ENCODE data around the gene EPB41L1. TPM values are rescaled to one million over a fixed set of nuclear protein-coding genes. Genes with fewer than 3 reads are reported as not detected.

EPB41L1 gene
- polyA plus RNA-seq, 3 donors, result 0.05 TPM; not detected in 2

DNA sequence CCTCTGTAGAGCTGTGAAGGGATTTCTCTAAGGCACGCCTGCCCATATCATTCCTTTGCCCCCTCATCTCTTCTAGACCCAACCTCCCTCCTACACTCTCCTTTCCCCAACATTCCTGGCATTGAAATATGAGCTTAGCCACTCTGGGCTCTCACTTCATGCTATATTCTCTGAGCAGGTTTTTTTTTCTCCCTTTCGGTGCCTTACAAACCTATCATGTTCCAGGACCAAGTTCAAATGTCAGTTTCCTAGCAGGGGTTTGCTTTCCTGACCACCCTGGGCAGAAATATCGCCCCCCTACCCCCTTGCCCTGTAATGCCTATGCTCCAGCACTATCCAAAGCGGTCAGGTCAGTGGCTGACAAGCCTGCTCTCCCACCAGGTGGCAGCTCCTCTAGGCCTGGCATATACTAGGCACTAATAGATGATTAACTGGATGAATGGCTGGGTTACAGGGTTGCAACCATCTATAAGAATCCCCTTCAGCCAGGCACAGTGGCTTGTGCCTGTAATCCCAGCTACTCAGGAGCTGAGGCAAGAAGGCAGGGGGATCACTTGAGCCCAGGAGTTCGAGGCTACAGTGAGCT lies 56.0 kb downstream of the EPB41L1 start:
- Mint-ChIP-seq H3K4me1 (no peaks in the 10 kb centered on the region), H3K27me3 (ENCODE audit: low read depth in 3 of 3) (peaks cover 2 to 6% (median 3%) of the 10 kb centered on the region in 3 donors), H3K9me3 (no peaks in the 10 kb centered on the region), H3K27ac (no peak overlapping the region), H3K4me3 (no peak overlapping the region), H3K36me3 (no peaks in the 10 kb centered on the region)
- WGBS (ENCODE audit: insufficient coverage), result 85% methylated on average over 4 of the region's 5 CpGs
- H3K9me3 ChIP-seq (replicated peaks in 1 of 2; ENCODE audit: control insufficient read depth in 1 of 2, insufficient read depth in 1 of 2, low read length in 2 of 2), result no peaks in the 10 kb centered on the region
- TF ChIP-seq, protein P1, sequence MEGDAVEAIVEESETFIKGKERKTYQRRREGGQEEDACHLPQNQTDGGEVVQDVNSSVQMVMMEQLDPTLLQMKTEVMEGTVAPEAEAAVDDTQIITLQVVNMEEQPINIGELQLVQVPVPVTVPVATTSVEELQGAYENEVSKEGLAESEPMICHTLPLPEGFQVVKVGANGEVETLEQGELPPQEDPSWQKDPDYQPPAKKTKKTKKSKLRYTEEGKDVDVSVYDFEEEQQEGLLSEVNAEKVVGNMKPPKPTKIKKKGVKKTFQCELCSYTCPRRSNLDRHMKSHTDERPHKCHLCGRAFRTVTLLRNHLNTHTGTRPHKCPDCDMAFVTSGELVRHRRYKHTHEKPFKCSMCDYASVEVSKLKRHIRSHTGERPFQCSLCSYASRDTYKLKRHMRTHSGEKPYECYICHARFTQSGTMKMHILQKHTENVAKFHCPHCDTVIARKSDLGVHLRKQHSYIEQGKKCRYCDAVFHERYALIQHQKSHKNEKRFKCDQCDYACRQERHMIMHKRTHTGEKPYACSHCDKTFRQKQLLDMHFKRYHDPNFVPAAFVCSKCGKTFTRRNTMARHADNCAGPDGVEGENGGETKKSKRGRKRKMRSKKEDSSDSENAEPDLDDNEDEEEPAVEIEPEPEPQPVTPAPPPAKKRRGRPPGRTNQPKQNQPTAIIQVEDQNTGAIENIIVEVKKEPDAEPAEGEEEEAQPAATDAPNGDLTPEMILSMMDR (IDR thresholded peaks at IDR 0.05), result no peak
- H3K4me3 ChIP-seq (replicated peaks in 1 of 3; ENCODE audit: low read depth in 2 of 3, low read length in 3 of 3), result no peak overlapping the region
- no peak overlapping the region for H2AFZ ChIP-seq (ENCODE audit: insufficient read depth, low read depth, low read length, poor library complexity, severe bottlenecking)
- H3K4me2 ChIP-seq (replicated peaks; ENCODE audit: extremely low read depth, low read length, poor library complexity, severe bottlenecking), result no peak overlapping the region
- no peaks in the 10 kb centered on the region for H3K4me1 ChIP-seq (ENCODE audit: control insufficient read depth in 1 of 2, insufficient read depth in 2 of 2, low read length in 2 of 2)
- no peak for DNase-seq
- no peak overlapping the region for H3K27ac ChIP-seq (ENCODE audit: low read depth in 1 of 2, low read length in 2 of 2)
- no peaks in the 10 kb centered on the region for H3K27me3 ChIP-seq (ENCODE audit: control insufficient read depth in 2 of 2, insufficient read depth in 2 of 2, low read length in 2 of 2)
- H3K79me2 ChIP-seq (ENCODE audit: insufficient read depth, low read length), result no peaks in the 10 kb centered on the region
- intact Hi-C loops (cut with micrococcal nuclease), result loop anchor here in 1 of 2 donors (5.0 kb wide), 1 partner anchor 227 kb away; no protein-coding TSS in a partner anchor
- no peak overlapping the region for H3K9ac ChIP-seq (ENCODE audit: insufficient read depth, low read length, poor library complexity, severe bottlenecking)
- no peaks in the 10 kb centered on the region for H4K20me1 ChIP-seq (ENCODE audit: insufficient read depth, low read length)
- no peaks in the 10 kb centered on the region for H3K36me3 ChIP-seq (replicated peaks in 1 of 2; ENCODE audit: control insufficient read depth in 1 of 2, insufficient read depth in 2 of 2, low read length in 2 of 2)

DNA sequence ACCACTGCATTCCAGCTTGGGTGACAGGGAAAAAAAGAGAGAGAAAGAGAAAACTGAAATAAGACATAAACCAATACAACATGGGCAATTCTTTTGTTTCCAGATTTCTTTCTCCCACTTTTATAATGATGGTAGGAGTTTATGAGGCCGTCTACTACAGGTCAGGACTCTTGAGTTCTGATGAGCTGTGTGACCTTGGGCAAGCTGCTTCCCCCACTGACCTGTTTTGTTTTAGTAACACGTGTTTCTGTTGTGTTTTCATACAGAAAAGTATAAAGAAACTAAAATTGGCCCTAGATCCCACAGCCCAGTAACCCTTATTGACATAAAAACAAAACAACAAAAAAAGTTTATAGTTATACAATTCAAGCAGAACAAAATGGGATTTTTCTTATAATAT lies 58.8 kb downstream of the EPB41L1 start:
- no peak overlapping the region for H3K4me3 Mint-ChIP-seq
- peaks cover under 1% of the 10 kb centered on the region for H3K4me1 Mint-ChIP-seq
- H3K27me3 ChIP-seq (ENCODE audit: control insufficient read depth in 2 of 2, insufficient read depth in 2 of 2, low read length in 2 of 2), result no peaks in the 10 kb centered on the region
- H3K4me2 ChIP-seq (replicated peaks; ENCODE audit: extremely low read depth, low read length, poor library complexity, severe bottlenecking), result no peak overlapping the region
- no peaks in the 10 kb centered on the region for H3K36me3 ChIP-seq (replicated peaks in 1 of 2; ENCODE audit: control insufficient read depth in 1 of 2, insufficient read depth in 2 of 2, low read length in 2 of 2)
- H3K27ac ChIP-seq (ENCODE audit: low read depth in 1 of 2, low read length in 2 of 2), result no peak overlapping the region
- no peaks in the 10 kb centered on the region for H3K4me1 ChIP-seq (ENCODE audit: control insufficient read depth in 1 of 2, insufficient read depth in 2 of 2, low read length in 2 of 2)
- TF ChIP-seq, protein P1 (IDR thresholded peaks at IDR 0.05), result no peak
- H3K36me3 Mint-ChIP-seq, result no peaks in the 10 kb centered on the region
- no peaks in the 10 kb centered on the region for H3K9me3 ChIP-seq (replicated peaks in 1 of 2; ENCODE audit: control insufficient read depth in 1 of 2, insufficient read depth in 1 of 2, low read length in 2 of 2)
- intact Hi-C loops (cut with micrococcal nuclease), result loop anchor here in 1 of 2 donors (5.0 kb wide), 1 partner anchor 224 kb away; no protein-coding TSS in a partner anchor
- no peak overlapping the region for H3K9ac ChIP-seq (ENCODE audit: insufficient read depth, low read length, poor library complexity, severe bottlenecking)
- no peaks in the 10 kb centered on the region for H4K20me1 ChIP-seq (ENCODE audit: insufficient read depth, low read length)
- H3K27ac Mint-ChIP-seq, result no peak overlapping the region
- no peaks in the 10 kb centered on the region for H3K9me3 Mint-ChIP-seq
- no peak for DNase-seq
- H3K4me3 ChIP-seq (replicated peaks in 1 of 3; ENCODE audit: low read depth in 2 of 3, low read length in 3 of 3), result no peak overlapping the region
- H3K79me2 ChIP-seq (ENCODE audit: insufficient read depth, low read length), result no peaks in the 10 kb centered on the region
- no peak overlapping the region for H2AFZ ChIP-seq (ENCODE audit: insufficient read depth, low read depth, low read length, poor library complexity, severe bottlenecking)
- no CpG with 5 or more reads among the region's 2 CpGs for WGBS (ENCODE audit: insufficient coverage)
- peaks cover 2 to 3% (median 3%) of the 10 kb centered on the region in 3 donors for H3K27me3 Mint-ChIP-seq (ENCODE audit: low read depth in 3 of 3)

All from CD14-positive monocyte (primary cell).